Prostate gland (tissue), 2 donors: Measurements from ENCODE around the gene SLC39A6.

Experiments
- POLR2A ChIP-seq: fragments of 450-650 bp; IDR thresholded peaks from one replicate; pipeline ENCODE4 v1.6.1; 2016; ENCODE audit warnings: antibody characterized with exemption, mild to moderate bottlenecking
- TF ChIP-seq, protein P1 (sequence below), 4 experiments: fragments of 200-600 bp in 2 of 4; fragments of 450-650 bp in 2 of 4; sonication (generic) in 2 of 4; IDR thresholded peaks; 1 replicate in 3 of 4; 2 replicates in 1 of 4; pipeline ENCODE4 v1.5.1; 2016 to 2019; ENCODE audit warnings: antibody characterized with exemption in 4 of 4, mild to moderate bottlenecking in 2 of 4, moderate library complexity in 2 of 4

DNA sequence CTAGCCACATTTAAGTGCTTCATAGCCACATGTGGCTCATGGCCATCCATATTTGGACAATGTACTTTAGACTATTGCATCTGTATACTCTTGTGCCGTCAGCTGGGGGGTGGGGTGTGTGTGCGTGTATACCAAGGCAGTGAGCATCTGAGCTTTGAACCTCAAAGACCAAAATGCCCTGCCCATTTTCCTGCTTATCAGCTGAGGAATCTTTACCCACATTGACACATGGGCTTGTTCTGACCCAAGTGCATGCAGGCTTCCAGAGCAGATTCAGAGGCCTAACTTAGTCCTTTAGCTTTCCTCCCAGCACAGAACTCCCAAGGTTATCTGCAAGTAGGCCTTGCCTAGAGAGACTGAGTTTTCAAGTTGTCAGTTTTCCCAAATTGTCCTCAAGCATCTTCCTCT, 47.0 kb upstream of the SLC39A6 start:
- TF ChIP-seq, protein P1, sequence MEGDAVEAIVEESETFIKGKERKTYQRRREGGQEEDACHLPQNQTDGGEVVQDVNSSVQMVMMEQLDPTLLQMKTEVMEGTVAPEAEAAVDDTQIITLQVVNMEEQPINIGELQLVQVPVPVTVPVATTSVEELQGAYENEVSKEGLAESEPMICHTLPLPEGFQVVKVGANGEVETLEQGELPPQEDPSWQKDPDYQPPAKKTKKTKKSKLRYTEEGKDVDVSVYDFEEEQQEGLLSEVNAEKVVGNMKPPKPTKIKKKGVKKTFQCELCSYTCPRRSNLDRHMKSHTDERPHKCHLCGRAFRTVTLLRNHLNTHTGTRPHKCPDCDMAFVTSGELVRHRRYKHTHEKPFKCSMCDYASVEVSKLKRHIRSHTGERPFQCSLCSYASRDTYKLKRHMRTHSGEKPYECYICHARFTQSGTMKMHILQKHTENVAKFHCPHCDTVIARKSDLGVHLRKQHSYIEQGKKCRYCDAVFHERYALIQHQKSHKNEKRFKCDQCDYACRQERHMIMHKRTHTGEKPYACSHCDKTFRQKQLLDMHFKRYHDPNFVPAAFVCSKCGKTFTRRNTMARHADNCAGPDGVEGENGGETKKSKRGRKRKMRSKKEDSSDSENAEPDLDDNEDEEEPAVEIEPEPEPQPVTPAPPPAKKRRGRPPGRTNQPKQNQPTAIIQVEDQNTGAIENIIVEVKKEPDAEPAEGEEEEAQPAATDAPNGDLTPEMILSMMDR (IDR thresholded peaks at IDR 0.05): no peak
- no peak for TF ChIP-seq POLR2A
